OCI-M2 (cell line): ENCODE measurements around the gene LKAAEAR1.

Source experiments
- DNase-seq: peaks from one replicate; lab custom pipeline; 2025; ENCODE audit not compliant: unreplicated experiment; lab: John Stamatoyannopoulos, UW

The LKAAEAR1 gene

GRCh38 chr20:64080013-64080812 lies 4.0 kb downstream of the LKAAEAR1 start, which contains the start of gene OPRL1:
Gene OPRL1, plus strand, starts transcription at chr20:64080082. Its CDS starts 12,639 bp downstream, at chr20:64092721.
- no peak for DNase-seq

DNA sequence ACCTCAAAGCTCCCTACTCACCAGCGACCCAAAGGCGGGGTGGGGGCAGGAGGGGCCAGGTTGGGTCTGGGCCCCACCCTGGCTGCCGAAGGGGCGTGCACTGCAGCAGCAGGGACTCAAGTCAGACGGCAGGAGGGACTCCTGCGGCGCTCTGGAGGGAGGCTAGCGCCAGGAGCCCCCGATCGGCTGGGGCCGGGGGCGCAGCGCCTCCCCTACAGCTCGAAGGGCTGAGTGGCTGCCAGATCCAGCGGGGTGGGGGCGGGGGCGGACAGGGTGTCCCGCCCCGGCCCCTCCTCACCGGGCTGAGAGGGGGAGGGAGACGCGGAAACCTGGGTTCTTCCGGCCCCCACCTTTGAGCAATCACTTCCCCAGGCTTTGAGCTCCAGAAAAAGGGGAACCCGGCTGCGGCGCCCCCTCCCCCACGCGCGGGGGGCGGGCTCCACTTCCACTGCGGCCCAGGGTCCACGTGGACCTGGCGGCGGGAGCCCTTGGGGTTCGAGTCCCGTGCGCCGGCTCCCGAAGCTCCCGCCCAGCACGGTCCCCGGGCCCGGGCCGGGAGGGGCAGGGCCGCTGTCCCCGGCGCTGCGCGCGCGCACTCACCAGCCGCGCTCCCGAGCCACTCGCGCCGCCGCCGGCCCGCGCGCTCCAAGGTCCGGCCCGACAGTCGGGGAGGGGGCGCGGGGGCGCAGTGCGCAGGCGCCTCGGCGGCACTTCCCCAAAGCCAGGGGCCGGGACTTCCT lies 4.8 kb downstream of the LKAAEAR1 start, which contains the start of gene RGS19:
Gene RGS19 (minus strand): TSS at position 246 of the 740 bp plus-strand sequence. CDS start 2,632 bp downstream, outside the sequence.
- no peak for DNase-seq

DNA sequence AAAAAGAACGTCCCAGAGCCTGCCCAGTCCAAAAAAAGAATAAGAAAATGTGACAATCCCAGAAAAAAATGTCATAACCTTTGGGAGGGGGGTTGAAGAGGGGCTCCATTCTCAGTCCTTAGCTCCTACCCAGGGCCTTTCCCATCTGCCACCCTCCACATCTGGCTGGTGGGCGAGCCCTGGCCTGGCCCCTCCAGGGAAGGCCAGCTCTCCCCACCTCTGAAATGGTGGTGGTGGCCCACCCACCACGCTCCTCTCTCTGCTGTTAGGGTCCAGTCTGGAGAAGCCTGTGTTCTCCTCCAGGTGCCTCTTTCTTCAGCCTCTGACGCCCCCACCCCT lies 5.3 kb downstream of the LKAAEAR1 start:
- no peak for DNase-seq

DNA sequence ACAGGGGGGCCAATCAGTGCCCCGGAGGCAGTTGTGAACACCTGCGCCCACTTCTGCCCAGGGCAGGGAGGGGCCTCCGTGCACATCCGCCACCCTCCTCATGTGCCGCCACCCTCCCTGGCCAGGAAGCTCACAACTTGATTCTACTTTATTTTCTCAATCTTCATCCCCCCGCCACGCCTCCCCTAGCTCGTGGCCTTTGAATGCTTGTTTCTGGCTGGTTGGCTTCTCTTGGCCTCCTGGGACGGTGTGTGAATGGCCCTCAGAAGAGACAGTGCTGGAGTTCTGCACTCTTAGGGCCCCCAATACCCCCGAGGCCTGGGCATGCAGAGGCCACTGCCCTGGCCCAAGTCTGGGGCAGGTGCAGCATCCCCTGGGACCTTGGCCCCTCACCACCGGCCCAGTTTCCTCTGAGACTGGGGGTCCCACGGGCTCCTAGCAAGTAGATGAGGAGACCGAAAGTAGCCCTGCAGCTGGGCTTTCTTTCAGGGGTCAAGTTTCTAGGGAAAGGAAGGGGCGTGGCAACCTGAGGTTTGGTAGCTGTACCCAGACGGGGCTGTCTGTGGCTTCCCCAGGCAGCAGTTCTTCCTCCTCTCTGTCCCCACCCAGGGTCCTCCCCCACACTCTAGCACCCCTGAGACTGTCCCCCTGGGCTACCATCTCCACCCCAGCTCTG lies 6.2 kb downstream of the LKAAEAR1 start:
- DNase-seq, result no peak

DNA sequence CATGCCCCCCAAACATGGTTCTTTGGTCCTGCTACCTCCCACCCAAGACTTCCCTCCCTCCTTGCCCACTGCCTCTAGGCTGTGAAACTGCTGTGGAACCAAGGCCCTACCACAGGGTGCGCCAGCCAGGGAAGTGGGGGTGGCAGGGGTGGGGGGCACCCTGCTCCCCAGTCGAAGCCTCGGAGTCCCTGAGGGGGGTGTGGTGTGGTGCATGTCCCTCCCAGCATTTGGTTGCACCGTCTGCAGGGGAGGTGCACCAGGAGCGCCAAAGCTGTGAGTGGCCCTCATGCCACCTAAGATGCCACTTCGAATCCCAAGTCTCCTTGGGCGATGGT lies 6.7 kb downstream of the LKAAEAR1 start:
- no peak for DNase-seq

- DNase-seq, result no peak
Observed at GRCh38 chr20:64077094-64077493, 7.1 kb downstream of the LKAAEAR1 start.

GRCh38 chr20:64076061-64076997 lies 7.9 kb downstream of the LKAAEAR1 start:
- DNase-seq, result no peak

GRCh38 chr20:64075556-64075955 lies 8.6 kb downstream of the LKAAEAR1 start:
- DNase-seq, result no peak

DNA sequence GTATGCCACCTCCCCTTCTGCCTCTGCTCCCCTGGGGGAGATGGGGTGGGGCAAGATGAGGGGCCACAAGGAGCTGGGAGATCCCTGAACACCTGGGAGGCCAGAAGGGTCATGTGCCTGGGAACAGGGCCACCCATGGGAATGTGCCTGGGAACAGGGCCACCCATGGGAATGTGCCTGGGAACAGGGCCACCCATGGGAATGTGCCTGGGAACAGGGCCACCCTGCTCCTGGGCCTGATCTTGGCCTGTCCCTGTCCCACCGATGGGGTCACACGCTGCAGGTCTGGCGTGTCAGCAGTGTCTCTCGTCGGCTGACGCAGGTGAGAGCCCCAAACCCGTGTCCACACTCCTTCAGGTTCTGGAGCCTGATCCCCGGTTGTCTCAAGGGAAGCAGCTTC lies 9.2 kb downstream of the LKAAEAR1 start:
- DNase-seq, result no peak

- DNase-seq, result no peak
Observed at GRCh38 chr20:64074184-64074789, 9.9 kb downstream of the LKAAEAR1 start.

- DNase-seq, result no peak
Observed at GRCh38 chr20:64073476-64074183, 10.6 kb downstream of the LKAAEAR1 start.

- no peak for DNase-seq
Observed at GRCh38 chr20:64072498-64073063, 11.6 kb downstream of the LKAAEAR1 start.

DNA sequence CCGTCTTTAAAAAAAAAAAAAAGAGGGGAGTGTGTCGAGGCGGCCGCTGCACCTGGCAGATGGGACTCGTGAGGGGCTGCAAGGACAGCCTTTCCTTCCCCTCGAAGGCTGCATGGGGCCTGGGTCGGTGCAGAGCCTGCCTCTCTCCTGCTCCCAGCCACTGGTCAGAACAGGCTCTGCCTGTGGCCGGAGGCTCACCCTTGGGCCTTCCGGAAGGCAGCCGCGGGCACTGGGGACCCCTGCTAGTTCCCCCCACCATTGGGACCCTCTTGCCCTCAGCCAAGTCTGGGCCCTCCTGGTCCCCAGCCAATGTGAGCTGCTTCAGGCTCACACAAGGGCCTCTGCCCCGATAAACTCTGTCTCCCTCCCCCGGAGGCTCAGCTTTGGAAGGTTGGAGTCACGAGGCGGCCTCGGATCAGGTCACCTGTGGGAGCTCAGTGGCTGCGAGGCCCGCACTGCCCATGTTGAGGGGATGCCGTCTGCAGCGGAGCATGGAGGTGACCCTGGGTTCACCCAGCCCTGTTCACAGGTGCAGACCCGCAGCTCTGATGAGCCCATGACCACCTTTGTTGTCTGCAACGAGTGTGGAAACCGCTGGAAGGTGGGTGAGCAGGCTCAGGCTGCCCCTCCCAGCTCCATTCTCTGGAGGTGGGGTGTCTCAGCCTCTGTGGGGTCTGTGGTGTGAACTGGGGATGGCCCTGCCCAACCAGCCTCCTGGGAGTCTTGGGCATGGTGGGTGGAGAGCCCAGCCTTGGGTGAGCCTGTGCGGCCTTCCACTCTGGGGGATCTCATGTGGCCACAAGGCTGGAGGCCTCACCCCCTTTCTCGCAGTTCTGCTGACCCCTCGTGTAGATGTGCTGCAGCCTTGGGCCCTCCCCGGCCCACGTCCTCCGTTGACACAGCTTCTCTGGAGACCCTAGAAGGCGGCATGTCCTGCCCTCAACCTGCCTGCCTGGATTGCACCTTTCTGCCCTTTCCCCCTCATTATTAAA lies 12.6 kb downstream of the LKAAEAR1 start:
- no peak for DNase-seq

GRCh38 chr20:64070244-64070993 lies 13.8 kb downstream of the LKAAEAR1 start:
- DNase-seq, result no peak

- DNase-seq, result no peak
Observed at GRCh38 chr20:64069614-64070243, 14.5 kb downstream of the LKAAEAR1 start.

- no peak for DNase-seq
Observed at GRCh38 chr20:64069209-64069613, 15.0 kb downstream of the LKAAEAR1 start.
